Calu3 (cell line): Measurements from ENCODE around the gene APEX2. TPM values are rescaled to one million over a fixed set of nuclear protein-coding genes. Genes with fewer than 3 reads are reported as not detected.

ENCODE experiments used
- BruUV-seq: library from RNA; stranded (reverse); fragments of 400-500 nt; replicated peaks from 2 replicates; lab custom pipeline; 2021; lab: Mats Ljungman, UMichigan
- CTCF ChIA-PET: fragments of 300-600 bp; sonication (Branson Sonifier 250); formaldehyde crosslinking; loops from one replicate; lab custom pipeline; 2022; ENCODE audit warnings: antibody characterized with exemption; lab: Charles Lee
- DNase-seq: peaks from one replicate; pipeline ENCODE4 v3.0.0; 2022
- H3K27ac Mint-ChIP-seq: one replicate; pipeline ENCODE4 v1.8.0; 2022; ENCODE audit warnings: mixed read lengths; ENCODE audit not compliant: unreplicated experiment
- H3K27me3 Mint-ChIP-seq: one replicate; pipeline ENCODE4 v1.8.0; 2022; ENCODE audit warnings: mixed read lengths; ENCODE audit not compliant: unreplicated experiment
- H3K36me3 Mint-ChIP-seq: one replicate; pipeline ENCODE4 v1.8.0; 2022; ENCODE audit warnings: mild to moderate bottlenecking, moderate library complexity, mixed read lengths; ENCODE audit not compliant: insufficient read depth, unreplicated experiment
- H3K4me1 Mint-ChIP-seq: one replicate; pipeline ENCODE4 v1.8.0; 2022; ENCODE audit warnings: mild to moderate bottlenecking, low read depth, mixed read lengths; ENCODE audit not compliant: unreplicated experiment
- H3K4me3 Mint-ChIP-seq: one replicate; pipeline ENCODE4 v1.8.0; 2022; ENCODE audit warnings: mild to moderate bottlenecking, low read depth, moderate library complexity, mixed read lengths; ENCODE audit not compliant: unreplicated experiment
- H3K9me3 Mint-ChIP-seq: one replicate; pipeline ENCODE4 v1.8.0; 2022; ENCODE audit warnings: low read depth, mixed read lengths; ENCODE audit not compliant: unreplicated experiment
- intact Hi-C: fragments of 100-400 bp; cut with micrococcal nuclease; formaldehyde crosslinking; loops from one replicate; pipeline ENCODE4 v1.10.0; 2022; ENCODE audit not compliant: unreplicated experiment
- total RNA-seq: library from RNA; stranded (reverse); gene quantifications from 2 replicates; pipeline ENCODE4 v1.2.3, GENCODE V29; 2022
- TF ChIP-seq, protein P1 (sequence below): fragments of 200-600 bp; IDR thresholded peaks from one replicate; pipeline ENCODE4 v1.8.0; 2022; ENCODE audit warnings: antibody characterized with exemption; ENCODE audit not compliant: unreplicated experiment

APEX2 gene
- total RNA-seq, 1 experiment from 2014 or later, result 32.4 TPM

DNA sequence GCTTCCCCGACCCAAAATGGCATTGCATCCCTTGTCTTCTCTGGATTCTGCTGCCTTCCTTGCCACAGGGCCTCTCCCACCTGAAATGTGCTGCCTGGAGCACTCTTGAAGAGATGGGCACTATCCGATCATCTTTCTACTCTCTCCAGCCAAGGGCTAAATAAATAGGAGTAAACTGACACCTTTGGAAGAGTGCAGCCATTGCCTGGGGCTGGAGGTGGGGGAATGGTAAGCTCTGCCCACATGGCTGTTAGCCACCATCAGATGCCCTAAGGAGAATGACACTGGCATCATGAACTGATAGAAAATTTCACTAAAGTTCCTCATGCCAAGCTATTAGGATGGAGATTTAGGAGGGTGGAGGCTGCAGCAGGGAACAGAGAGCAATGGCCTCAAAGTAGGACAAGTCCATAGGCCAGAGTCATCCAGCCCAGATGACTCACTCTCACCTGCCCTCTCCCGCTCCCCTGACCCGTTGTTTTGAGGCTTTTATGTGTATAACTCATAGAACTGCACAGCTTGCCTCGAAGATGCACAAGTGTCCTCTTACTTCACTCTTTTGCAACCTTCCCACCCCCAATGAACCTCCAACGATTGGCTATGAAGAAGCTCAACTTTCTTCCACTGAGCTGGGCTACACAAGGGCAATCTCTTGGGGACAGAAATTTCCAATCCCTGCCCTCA is 5.4 kb upstream of the APEX2 start:
- intact Hi-C loops, result no loop called here
- CTCF ChIA-PET, result interaction anchor here (1.6 kb wide), 1 partner anchor 13 kb away, joined by 3 read pairs; no protein-coding TSS in a partner anchor

DNA sequence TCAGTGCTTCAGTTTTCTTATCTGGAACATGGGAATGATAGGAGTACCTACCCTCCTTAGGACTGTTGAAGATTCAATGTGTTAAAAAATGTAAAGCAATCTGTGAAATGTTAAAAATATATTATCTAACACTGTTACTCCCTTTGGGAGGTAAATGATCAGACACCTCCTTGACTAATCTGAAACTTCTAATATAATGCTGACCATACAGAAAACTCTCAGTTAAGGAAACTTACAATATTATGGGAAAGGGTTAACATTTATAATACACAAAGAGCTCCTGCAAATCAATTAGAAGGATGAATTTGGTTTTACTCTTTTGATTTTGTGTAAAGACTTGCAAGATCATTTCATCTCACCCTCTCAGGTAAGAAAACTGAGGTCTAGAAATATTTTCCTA is 4.5 kb upstream of the APEX2 start:
- no peaks in the 10 kb centered on the region for H3K9me3 Mint-ChIP-seq
- H3K36me3 Mint-ChIP-seq, result peaks cover 13% of the 10 kb centered on the region
- no TSS peak for BruUV-seq
- no peak overlapping the region for H3K4me3 Mint-ChIP-seq
- DNase-seq, result no peak
- intact Hi-C loops, result no loop called here
- no peaks in the 10 kb centered on the region for H3K27me3 Mint-ChIP-seq
- H3K4me1 Mint-ChIP-seq, result no peaks in the 10 kb centered on the region
- CTCF ChIA-PET, result interaction anchor here (1.6 kb wide), 1 partner anchor 12 kb away, joined by 3 read pairs; no protein-coding TSS in a partner anchor
- TF ChIP-seq, protein P1, sequence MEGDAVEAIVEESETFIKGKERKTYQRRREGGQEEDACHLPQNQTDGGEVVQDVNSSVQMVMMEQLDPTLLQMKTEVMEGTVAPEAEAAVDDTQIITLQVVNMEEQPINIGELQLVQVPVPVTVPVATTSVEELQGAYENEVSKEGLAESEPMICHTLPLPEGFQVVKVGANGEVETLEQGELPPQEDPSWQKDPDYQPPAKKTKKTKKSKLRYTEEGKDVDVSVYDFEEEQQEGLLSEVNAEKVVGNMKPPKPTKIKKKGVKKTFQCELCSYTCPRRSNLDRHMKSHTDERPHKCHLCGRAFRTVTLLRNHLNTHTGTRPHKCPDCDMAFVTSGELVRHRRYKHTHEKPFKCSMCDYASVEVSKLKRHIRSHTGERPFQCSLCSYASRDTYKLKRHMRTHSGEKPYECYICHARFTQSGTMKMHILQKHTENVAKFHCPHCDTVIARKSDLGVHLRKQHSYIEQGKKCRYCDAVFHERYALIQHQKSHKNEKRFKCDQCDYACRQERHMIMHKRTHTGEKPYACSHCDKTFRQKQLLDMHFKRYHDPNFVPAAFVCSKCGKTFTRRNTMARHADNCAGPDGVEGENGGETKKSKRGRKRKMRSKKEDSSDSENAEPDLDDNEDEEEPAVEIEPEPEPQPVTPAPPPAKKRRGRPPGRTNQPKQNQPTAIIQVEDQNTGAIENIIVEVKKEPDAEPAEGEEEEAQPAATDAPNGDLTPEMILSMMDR, result no peak
- H3K27ac Mint-ChIP-seq, result no peak overlapping the region

More for the DNA sequence above, 5.4 kb upstream of the APEX2 start:
- TF ChIP-seq, protein P1, result no peak
- DNase-seq, result no peak
- Mint-ChIP-seq H3K27ac (no peak overlapping the region), H3K4me1 (no peaks in the 10 kb centered on the region), H3K27me3 (no peaks in the 10 kb centered on the region), H3K9me3 (no peaks in the 10 kb centered on the region), H3K4me3 (no peak overlapping the region), H3K36me3 (peaks cover 5% of the 10 kb centered on the region)
- no TSS peak for BruUV-seq

DNA sequence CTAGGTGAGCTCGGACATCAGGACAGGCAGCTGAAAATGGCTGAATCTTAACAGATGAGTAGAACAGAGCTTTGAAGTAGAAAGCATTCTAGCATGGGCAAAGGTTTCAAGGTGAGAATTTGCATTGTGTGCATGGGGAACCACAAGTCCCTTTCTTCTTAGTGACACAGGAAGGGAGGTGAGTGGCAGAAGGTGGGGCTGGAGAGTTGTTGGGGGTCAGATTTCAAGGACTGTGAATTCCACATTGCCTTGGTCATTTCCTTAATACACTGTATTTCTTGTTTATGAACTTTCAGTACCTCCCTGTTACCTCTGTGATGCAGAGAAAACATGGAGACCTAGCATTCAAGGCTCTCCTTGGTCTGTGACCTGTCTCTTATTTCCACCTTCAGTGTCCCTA is 4.1 kb downstream of the APEX2 start:
- intact Hi-C loops, result loop anchor here (10.0 kb wide), 1 partner anchor 109 kb away; no protein-coding TSS in a partner anchor

DNA sequence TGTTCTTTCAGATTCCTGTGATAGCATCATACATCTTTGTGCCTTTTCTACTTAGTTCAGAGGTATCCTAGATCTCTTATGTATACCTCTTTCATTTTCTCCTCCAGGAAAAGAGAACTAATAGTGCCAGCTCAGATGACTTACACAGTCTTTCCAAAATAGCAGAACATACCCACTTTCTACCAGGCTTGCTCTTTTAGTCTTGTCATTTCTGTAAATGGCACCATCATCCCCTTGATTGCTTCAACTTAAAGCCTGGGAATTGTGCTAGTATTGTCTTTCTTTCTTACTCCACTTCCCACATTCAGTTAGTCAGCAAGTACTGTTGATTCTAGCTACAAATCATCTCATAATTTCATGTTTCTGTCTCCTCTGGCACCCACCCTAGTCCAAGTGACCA is 5.1 kb downstream of the APEX2 start:
- Mint-ChIP-seq H3K27me3 (no peaks in the 10 kb centered on the region), H3K4me1 (peaks cover 34% of the 10 kb centered on the region), H3K36me3 (peaks cover 23% of the 10 kb centered on the region), H3K4me3 (no peak overlapping the region), H3K9me3 (no peaks in the 10 kb centered on the region), H3K27ac (no peak overlapping the region)
- TF ChIP-seq, protein P1, result no peak
- intact Hi-C loops, result loop anchor here (10.0 kb wide), 1 partner anchor 110 kb away; no protein-coding TSS in a partner anchor
- CTCF ChIA-PET, result no interaction called here
- no peak for DNase-seq
- BruUV-seq, result no TSS peak

More for the DNA sequence above, 4.1 kb downstream of the APEX2 start:
- CTCF ChIA-PET, result no interaction called here
- Mint-ChIP-seq H3K36me3 (peaks cover 32% of the 10 kb centered on the region), H3K4me1 (peaks cover 34% of the 10 kb centered on the region), H3K9me3 (no peaks in the 10 kb centered on the region), H3K4me3 (no peak overlapping the region), H3K27ac (no peak overlapping the region), H3K27me3 (no peaks in the 10 kb centered on the region)
- no TSS peak for BruUV-seq
- TF ChIP-seq, protein P1, result no peak
- no peak for DNase-seq
